Measurements from ENCODE around the gene NEK7. TPM values are rescaled to one million over a fixed set of nuclear protein-coding genes. Genes with fewer than 3 reads are reported as not detected.

The NEK7 gene
- total RNA-seq, 1 experiment from 2014 or later, result 51.1 TPM

DNA sequence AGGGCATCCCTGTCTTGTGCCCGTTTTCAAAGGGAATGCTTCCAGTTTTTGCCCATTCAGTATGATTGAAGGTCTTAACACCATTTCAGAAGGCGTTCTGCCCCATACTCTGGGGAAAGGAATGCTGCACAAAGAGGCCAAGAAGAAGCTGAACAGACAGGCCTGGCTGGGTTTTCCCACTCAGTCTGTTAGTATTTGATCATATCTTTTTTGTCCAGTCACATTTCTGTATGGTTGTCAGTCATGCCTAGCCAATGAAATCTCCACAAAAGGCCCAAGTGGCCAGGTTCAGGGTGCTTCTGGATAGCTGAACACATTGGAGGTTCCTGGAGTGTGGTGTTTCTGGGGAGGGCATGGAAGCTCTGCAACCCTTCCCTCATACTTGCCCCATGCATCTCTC is 72.1 kb downstream of the NEK7 start:
- intact Hi-C loops (cut with micrococcal nuclease), result no loop called here
- peaks cover 20% of the 10 kb centered on the region for H3K4me1 Mint-ChIP-seq (ENCODE audit: insufficient read depth, unreplicated experiment)
- H3K27ac Mint-ChIP-seq (ENCODE audit: low read depth, unreplicated experiment), result no peak overlapping the region
- TF ChIP-seq, protein P1, sequence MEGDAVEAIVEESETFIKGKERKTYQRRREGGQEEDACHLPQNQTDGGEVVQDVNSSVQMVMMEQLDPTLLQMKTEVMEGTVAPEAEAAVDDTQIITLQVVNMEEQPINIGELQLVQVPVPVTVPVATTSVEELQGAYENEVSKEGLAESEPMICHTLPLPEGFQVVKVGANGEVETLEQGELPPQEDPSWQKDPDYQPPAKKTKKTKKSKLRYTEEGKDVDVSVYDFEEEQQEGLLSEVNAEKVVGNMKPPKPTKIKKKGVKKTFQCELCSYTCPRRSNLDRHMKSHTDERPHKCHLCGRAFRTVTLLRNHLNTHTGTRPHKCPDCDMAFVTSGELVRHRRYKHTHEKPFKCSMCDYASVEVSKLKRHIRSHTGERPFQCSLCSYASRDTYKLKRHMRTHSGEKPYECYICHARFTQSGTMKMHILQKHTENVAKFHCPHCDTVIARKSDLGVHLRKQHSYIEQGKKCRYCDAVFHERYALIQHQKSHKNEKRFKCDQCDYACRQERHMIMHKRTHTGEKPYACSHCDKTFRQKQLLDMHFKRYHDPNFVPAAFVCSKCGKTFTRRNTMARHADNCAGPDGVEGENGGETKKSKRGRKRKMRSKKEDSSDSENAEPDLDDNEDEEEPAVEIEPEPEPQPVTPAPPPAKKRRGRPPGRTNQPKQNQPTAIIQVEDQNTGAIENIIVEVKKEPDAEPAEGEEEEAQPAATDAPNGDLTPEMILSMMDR (IDR thresholded peaks at IDR 0.05; ENCODE audit: unreplicated experiment), result no peak
- no peak for DNase-seq (ENCODE audit: unreplicated experiment)
- H3K9me3 Mint-ChIP-seq (ENCODE audit: unreplicated experiment), result no peaks in the 10 kb centered on the region
- no peaks in the 10 kb centered on the region for H3K27me3 Mint-ChIP-seq (ENCODE audit: insufficient read depth, unreplicated experiment)
- ChIA-PET POLR2A (interaction anchor here (1.0 kb wide), 1 partner anchor 236 kb away, joined by 4 read pairs; no protein-coding TSS in a partner anchor), CTCF (interaction anchor here (0.6 kb wide), 1 partner anchor 75 kb away, joined by 3 read pairs; no protein-coding TSS in a partner anchor)
- H3K36me3 Mint-ChIP-seq (ENCODE audit: insufficient read depth, unreplicated experiment), result no peaks in the 10 kb centered on the region
- H3K4me3 Mint-ChIP-seq (ENCODE audit: unreplicated experiment), result no peak overlapping the region
- BruUV-seq (replicated peaks), result no TSS peak

DNA sequence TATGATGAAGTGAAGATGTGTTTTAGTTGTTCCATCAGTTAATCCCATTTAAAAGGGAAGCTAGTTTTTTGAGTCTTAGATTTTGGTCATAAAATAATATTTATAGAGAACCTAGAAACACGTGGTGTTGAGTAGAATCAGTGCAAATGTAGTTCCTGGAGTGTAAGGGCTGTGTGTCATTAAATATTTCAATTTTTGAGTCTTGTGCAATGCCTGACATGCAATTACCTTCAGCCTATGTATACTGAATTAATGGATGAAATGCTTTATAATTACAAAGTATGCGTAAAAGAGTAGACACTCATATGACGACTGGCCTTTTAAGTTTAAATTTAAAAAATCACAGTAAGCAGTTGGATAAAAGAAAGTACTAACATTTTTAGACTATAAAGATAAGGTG is 75.0 kb downstream of the NEK7 start:
- H3K27me3 Mint-ChIP-seq (ENCODE audit: insufficient read depth, unreplicated experiment), result no peaks in the 10 kb centered on the region
- intact Hi-C loops (cut with micrococcal nuclease), result no loop called here
- peak; percentile 33 for DNase-seq (ENCODE audit: unreplicated experiment)
- no peaks in the 10 kb centered on the region for H3K9me3 Mint-ChIP-seq (ENCODE audit: unreplicated experiment)
- POLR2A ChIA-PET, result interaction anchor here (0.6 to 6.3 kb wide), 12 partner anchors 10 to 330 kb away, joined by 3 to 83 read pairs (median 4); partner anchors contain the start of genes C1orf53 and NEK7
- peaks cover 29% of the 10 kb centered on the region for H3K4me1 Mint-ChIP-seq (ENCODE audit: insufficient read depth, unreplicated experiment)
- no TSS peak for BruUV-seq (replicated peaks)
- no peak overlapping the region for H3K27ac Mint-ChIP-seq (ENCODE audit: low read depth, unreplicated experiment)
- no peaks in the 10 kb centered on the region for H3K36me3 Mint-ChIP-seq (ENCODE audit: insufficient read depth, unreplicated experiment)
- CTCF ChIA-PET, result interaction anchor here (1.0 kb wide), 2 partner anchors 10 to 32 kb away, joined by 3 read pairs; no protein-coding TSS in a partner anchor
- TF ChIP-seq, protein P1 (IDR thresholded peaks at IDR 0.05; ENCODE audit: unreplicated experiment), result no peak
- H3K4me3 Mint-ChIP-seq (ENCODE audit: unreplicated experiment), result no peak overlapping the region

DNA sequence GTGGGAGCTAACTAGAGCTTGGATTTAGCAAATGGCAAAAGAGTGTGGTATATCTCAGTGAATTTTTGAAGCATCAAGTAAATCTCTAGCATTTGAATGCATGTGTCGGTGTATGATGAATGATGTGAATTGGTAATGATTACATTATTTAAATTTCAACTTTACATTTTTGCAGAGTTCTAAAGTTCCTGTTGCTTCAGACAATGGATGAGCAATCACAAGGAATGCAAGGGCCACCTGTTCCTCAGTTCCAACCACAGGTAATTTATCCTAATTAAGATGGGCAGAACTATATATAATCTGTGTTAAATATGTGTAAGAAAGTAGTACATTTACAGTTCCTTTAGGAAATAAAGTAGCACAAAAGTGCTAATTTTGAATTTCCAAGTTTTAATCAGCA is 75.6 kb downstream of the NEK7 start:
- intact Hi-C loops (cut with micrococcal nuclease), result no loop called here
- DNase-seq (ENCODE audit: unreplicated experiment), result peak; percentile 39
- ChIA-PET POLR2A (interaction anchor here (0.7 to 6.3 kb wide), 14 partner anchors 8 to 836 kb away, joined by 3 to 83 read pairs (median 6); partner anchors contain the start of genes C1orf53 and NEK7), CTCF (interaction anchor here (0.5 to 1.3 kb wide), 5 partner anchors 10 to 144 kb away, joined by 3 to 4 read pairs (median 3); no protein-coding TSS in a partner anchor)
- H3K9me3 Mint-ChIP-seq (ENCODE audit: unreplicated experiment), result no peaks in the 10 kb centered on the region
- H3K4me3 Mint-ChIP-seq (ENCODE audit: unreplicated experiment), result no peak overlapping the region
- peaks cover 29% of the 10 kb centered on the region for H3K4me1 Mint-ChIP-seq (ENCODE audit: insufficient read depth, unreplicated experiment)
- H3K27me3 Mint-ChIP-seq (ENCODE audit: insufficient read depth, unreplicated experiment), result no peaks in the 10 kb centered on the region
- TF ChIP-seq, protein P1 (IDR thresholded peaks at IDR 0.05; ENCODE audit: unreplicated experiment), result no peak
- no peaks in the 10 kb centered on the region for H3K36me3 Mint-ChIP-seq (ENCODE audit: insufficient read depth, unreplicated experiment)
- BruUV-seq (replicated peaks), result no TSS peak
- no peak overlapping the region for H3K27ac Mint-ChIP-seq (ENCODE audit: low read depth, unreplicated experiment)

DNA sequence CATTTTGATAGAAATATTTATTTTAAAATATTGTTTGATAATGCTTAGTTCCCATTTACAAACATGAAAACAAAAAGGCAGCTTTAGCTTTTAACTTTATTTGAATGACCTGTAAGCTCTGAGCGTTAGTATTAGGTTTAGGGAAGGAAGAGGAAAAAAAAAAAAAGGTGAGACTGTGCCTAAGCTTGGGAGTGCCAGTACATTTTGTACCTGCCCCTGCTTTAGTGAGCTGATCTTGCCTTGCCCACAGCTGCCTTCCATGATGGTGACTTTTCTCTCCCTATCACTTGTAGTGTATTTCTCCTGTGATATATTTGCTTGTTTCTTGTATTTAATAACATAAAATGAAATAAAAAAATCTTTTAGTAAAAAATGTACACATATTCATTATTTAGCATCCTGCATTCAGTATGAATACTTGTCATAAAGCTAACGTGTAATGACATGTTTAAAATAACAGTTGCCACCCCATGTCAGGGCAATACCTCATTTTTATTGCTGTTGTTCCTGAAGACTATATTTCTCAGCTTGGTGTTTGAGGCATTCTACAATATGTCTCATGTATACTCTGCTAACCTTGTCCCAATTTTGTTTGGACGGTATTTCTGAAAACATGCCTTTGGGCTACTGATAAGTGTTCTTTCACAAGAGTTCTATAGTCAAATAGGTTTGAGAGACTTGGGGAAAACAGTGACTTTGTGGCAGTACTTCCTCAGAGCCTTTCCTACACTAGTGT is 76.3 kb downstream of the NEK7 start:
- H3K36me3 Mint-ChIP-seq (ENCODE audit: insufficient read depth, unreplicated experiment), result no peaks in the 10 kb centered on the region
- BruUV-seq (replicated peaks), result no TSS peak
- H3K27me3 Mint-ChIP-seq (ENCODE audit: insufficient read depth, unreplicated experiment), result no peaks in the 10 kb centered on the region
- no peaks in the 10 kb centered on the region for H3K9me3 Mint-ChIP-seq (ENCODE audit: unreplicated experiment)
- intact Hi-C loops (cut with micrococcal nuclease), result no loop called here
- ChIA-PET CTCF (interaction anchor here (0.5 to 1.3 kb wide), 9 partner anchors 18 to 1180 kb away, joined by 3 to 5 read pairs (median 3); no protein-coding TSS in a partner anchor), POLR2A (interaction anchor here (0.7 to 6.3 kb wide), 18 partner anchors 8 to 837 kb away, joined by 3 to 83 read pairs (median 5); partner anchors contain the start of genes C1orf53 and NEK7)
- no peak overlapping the region for H3K27ac Mint-ChIP-seq (ENCODE audit: low read depth, unreplicated experiment)
- H3K4me1 Mint-ChIP-seq (ENCODE audit: insufficient read depth, unreplicated experiment), result peaks cover 29% of the 10 kb centered on the region
- H3K4me3 Mint-ChIP-seq (ENCODE audit: unreplicated experiment), result peak overlapping the region; percentile 70
- TF ChIP-seq, protein P1 (IDR thresholded peaks at IDR 0.05; ENCODE audit: unreplicated experiment), result no peak
- peak; percentile 52 for DNase-seq (ENCODE audit: unreplicated experiment)

All from MCF 10A (cell line).